Choroid plexus epithelial cell (primary cell): Measurements from ENCODE around the gene ZNHIT3.
"Not testable (repeated sequence)": the region's sequence is repeated elsewhere in the genome, so short reads cannot be mapped to it uniquely, and the experiment has no call there.

Experiments
- DNase-seq: peaks from one replicate; pipeline ENCODE4 v3.0.0-alpha.2; 2010; ENCODE audit warnings: low read depth
- H3K4me3 ChIP-seq: 2 replicates; pipeline ENCODE4 v1.5.1; 2011; ENCODE audit warnings: low read depth, mild to moderate bottlenecking, control low read depth, low read length, moderate library complexity
- TF ChIP-seq, protein P1 (sequence below): conservative IDR thresholded peaks from 2 replicates; pipeline ENCODE4 v1.5.1; 2011; ENCODE audit warnings: low read depth, mild to moderate bottlenecking, control low read depth, inconsistent platforms, low read length, moderate library complexity

The ZNHIT3 gene

DNA sequence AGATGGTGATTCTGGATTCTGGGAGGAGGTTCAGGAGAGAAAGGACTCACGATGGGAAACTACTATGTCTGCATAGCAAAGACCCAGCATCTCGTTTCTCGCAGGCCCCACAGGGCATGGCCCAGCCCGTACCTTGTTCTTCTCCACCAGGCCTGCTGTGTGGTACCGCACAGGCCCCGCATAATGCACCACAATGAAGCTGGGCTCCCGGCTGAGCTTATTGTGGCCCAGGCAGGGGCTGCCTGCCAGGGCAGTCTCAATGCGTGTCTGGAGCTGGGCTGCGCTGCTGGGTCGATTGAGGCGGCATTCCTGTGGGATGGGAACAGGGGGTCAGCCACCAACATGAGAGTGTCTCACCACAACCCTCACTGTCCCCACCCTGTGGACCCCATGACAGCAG is 20.4 kb downstream of the ZNHIT3 start:
- DNase-seq, result no peak
- no peak overlapping the region for H3K4me3 ChIP-seq
- TF ChIP-seq, protein P1, sequence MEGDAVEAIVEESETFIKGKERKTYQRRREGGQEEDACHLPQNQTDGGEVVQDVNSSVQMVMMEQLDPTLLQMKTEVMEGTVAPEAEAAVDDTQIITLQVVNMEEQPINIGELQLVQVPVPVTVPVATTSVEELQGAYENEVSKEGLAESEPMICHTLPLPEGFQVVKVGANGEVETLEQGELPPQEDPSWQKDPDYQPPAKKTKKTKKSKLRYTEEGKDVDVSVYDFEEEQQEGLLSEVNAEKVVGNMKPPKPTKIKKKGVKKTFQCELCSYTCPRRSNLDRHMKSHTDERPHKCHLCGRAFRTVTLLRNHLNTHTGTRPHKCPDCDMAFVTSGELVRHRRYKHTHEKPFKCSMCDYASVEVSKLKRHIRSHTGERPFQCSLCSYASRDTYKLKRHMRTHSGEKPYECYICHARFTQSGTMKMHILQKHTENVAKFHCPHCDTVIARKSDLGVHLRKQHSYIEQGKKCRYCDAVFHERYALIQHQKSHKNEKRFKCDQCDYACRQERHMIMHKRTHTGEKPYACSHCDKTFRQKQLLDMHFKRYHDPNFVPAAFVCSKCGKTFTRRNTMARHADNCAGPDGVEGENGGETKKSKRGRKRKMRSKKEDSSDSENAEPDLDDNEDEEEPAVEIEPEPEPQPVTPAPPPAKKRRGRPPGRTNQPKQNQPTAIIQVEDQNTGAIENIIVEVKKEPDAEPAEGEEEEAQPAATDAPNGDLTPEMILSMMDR, result no peak

DNA sequence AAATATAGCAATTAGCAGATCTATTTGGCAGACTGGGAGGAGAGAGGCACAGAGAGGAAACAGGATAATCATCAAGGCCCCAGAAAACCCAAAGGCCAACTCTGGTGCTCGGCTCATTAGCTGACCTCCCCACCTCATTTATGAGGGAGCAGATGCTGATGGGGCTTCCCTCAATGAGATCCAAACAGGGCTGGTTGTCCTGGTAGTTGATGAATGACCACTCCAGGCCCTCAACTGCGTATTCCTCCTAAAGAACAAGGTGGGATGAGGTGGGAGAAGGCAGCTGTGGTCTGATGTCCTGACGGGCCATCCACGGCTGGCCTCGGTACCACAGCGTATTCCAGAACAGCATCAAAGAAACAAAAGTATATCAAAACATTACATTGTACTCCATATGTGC is 20.8 kb downstream of the ZNHIT3 start:
- DNase-seq, result no peak
- H3K4me3 ChIP-seq, result no peak overlapping the region
- TF ChIP-seq, protein P1, result no peak

DNA sequence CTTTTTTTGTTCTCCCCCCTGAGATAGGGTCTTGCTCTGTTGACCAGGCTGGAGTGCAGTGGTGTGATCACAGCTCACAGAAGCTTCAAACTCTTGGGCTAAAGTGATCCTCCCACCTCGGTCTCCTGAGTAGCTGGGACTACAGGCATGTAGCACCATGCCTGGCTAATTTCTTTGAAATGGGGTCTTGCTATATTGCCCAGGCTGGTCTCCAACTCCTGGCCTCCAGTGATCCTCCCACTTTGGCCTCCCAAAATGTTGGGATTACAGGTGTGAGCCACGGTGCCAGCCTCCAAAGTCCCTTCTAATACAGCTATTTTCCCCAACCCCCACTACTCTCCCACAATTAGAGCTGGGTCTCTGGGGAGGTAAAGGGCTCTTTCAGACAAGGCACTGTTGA is 22.0 kb downstream of the ZNHIT3 start:
- H3K4me3 ChIP-seq, DNase-seq: not testable (repeated sequence)

DNA sequence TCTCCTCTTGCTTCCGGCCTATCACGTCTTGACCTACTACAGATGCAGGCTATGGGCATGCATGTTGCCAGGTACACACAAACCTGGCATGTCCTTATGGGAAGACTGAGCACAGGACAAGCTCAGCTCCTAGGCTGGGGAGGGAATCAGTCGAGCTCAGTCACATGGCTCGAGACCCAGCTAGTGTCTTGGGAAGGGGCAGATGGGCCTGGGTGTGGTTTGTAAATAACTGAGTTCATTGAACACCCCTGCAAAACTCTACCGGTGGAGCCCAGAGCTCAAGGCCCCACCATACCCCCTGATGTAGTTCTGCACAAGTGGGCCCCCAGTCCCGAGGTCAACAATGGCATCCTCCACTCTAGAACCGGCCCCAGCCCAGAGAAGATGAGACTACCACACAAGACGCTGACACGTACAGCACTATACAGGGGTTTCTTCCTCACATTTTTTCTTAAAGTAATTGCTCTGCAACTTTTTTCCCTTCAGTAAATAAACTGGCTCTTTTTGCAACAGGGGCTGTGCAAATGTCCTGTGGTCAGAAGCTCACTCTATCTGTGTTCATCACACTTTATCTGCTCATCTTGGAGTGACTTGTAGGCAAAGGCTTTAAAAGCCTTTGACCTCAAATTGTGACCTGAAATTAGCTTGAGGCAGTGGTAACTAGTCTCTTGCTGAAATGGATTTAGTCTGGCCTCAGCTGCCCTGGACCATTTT is 22.9 kb downstream of the ZNHIT3 start:
- no peak for DNase-seq
- TF ChIP-seq, protein P1, result no peak

DNA sequence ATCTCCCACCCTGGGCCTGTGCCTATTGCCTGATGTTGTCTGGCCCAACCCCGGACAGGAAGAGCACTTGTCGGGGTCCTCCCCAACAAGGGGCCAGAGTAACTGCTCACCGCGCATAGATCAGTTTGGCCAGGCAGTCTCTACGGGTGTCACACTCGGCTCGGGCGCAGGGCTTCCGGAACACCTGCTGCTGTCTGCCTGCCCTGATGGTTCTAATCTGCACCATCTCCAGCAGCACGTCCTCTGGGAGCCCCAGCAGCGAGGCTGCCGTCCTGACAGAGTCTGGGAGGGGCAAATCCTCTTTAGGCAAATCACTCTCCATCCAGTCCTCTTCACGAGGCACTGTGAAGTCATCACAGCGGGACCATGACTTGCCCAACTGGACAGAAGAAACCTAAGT is 24.2 kb downstream of the ZNHIT3 start:
- no peak overlapping the region for H3K4me3 ChIP-seq
- no peak for DNase-seq
- TF ChIP-seq, protein P1, result no peak

More for the DNA sequence above, 22.9 kb downstream of the ZNHIT3 start:
- no peak overlapping the region for H3K4me3 ChIP-seq

DNA sequence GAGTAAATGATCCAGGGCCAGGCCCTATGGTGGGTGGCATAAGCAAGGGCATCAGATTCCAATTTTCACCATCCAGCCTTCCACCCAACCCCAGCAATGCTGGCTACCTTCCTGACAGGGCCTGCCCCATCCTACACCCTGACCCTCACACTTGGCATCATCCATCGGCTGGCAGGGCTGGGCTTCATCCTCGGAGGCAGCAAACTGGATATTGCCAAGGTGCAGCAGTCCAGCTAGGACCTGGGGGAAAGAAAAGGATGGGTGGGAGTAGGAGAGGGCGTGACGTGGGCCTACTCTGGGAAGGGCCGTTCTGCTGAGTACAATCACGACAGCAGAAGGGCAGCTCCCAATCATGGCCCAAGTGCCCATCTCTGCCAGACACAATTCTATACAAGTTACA is 24.7 kb downstream of the ZNHIT3 start:
- DNase-seq, result no peak
- no peak overlapping the region for H3K4me3 ChIP-seq
- TF ChIP-seq, protein P1, result no peak

DNA sequence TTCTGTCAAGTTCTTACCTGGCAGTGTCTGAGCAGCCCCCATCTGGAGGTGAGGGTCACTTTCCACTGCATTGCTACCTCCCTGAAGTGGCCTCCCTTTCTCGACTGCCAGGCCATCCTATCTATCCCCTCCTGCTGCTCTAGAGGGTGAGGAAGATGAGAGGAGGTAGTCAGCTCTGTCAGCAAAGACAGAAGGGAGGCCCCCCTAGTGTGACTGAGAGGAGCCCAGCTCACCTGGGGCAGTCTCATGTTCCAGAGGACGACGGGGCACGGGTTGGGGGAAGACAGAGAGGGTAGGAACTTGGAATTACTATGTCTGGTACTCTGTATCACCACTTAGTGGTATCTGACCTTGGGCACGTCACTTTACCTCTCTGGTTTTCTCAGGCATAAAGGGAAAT is 26.2 kb downstream of the ZNHIT3 start:
- no peak overlapping the region for H3K4me3 ChIP-seq
- DNase-seq, result no peak
- TF ChIP-seq, protein P1, result no peak
